ENCODE data around the gene DST. TPM values are rescaled to one million over a fixed set of nuclear protein-coding genes. Genes with fewer than 3 reads are reported as not detected.

DST gene
- 450 TPM for total RNA-seq
- long read RNA-seq, partial matches to known transcripts = 22 of 31 reads
- long read RNA-seq, other reads (novel, unspliced or antisense) = 5 of 31 reads

DNA sequence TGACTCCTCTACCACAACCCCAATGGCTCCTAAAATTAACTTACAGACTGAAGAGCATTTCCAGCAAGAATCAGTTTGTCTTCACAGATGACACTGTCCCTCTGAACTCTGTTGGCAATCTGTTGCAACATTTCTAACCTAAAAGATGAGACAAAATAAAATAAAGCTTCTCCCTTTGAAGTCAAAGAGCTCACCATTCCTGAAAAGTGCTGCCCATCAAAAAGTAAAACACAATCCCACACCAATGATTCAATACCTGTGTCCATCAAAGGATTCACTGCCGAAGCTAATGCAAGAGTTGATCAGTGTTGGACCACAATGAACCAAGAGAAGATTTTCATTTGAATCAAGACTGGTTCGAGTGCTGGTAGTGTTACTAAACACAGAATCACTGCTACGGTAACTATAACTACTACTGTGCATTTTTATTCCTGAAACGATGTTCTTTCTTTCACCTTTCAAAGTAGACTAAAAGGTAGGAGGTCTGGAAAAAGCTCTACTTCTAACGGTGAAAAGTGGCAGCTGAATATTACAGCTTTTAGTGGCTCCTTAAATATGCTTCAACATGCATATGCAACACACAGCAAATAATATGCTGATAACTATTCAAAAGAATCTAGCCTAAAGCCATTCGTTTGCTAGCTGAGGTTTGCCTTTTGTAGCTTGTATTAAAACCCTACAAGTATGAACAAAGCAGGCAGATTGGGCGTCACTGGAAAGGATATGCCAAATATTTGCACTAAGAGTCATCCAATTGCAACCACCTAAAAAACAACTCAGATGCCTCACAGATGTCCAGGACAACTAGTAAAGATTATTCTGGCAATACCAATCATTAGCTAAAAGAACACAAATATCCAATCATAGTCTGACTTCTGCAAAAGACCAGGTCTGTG lies at the start of gene DST:
Gene DST, minus strand, starts transcription at position 524 of the 896 bp plus-strand sequence.
- Histone ChIP-seq H3K9me3 (no peaks in the 10 kb centered on the region), H3K4me1 (no peaks in the 10 kb centered on the region), H3K27ac (no peak within 1 kb of the TSS), H3K4me3 (no peak within 1 kb of the TSS), H3K36me3 (peaks cover 48% of the 10 kb centered on the region), H3K27me3 (no peaks in the 10 kb centered on the region)
- DNase-seq = no peak
- ATAC-seq = no peak
- TF ChIP-seq, protein P1, sequence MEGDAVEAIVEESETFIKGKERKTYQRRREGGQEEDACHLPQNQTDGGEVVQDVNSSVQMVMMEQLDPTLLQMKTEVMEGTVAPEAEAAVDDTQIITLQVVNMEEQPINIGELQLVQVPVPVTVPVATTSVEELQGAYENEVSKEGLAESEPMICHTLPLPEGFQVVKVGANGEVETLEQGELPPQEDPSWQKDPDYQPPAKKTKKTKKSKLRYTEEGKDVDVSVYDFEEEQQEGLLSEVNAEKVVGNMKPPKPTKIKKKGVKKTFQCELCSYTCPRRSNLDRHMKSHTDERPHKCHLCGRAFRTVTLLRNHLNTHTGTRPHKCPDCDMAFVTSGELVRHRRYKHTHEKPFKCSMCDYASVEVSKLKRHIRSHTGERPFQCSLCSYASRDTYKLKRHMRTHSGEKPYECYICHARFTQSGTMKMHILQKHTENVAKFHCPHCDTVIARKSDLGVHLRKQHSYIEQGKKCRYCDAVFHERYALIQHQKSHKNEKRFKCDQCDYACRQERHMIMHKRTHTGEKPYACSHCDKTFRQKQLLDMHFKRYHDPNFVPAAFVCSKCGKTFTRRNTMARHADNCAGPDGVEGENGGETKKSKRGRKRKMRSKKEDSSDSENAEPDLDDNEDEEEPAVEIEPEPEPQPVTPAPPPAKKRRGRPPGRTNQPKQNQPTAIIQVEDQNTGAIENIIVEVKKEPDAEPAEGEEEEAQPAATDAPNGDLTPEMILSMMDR (IDR thresholded peaks at IDR 0.05) = no peak
- intact Hi-C loops (cut with DNase I) = no loop called here

DNA sequence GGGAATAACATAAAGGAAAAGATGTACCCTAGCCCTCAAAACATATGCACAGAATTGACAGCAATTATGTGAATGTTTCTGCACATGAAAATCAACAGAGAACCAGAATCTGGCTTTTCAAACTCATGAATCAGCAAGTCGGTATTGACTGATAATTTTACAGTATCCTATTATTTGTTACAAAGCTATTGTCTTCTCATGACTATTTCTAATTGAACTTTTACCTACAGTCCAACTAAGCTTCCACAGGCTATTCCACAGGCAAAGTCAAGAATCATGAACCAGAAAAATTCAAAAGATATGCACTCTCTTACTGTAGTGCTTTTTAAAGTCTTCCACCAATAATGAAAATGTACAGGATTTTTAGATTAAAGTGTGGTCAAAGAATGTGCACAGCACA lies 49.1 kb upstream of the DST start:
- Histone ChIP-seq H3K4me1 (no peaks in the 10 kb centered on the region), H3K27ac (peak overlapping the region; percentile 78), H3K9me3 (no peaks in the 10 kb centered on the region), H3K36me3 (no peaks in the 10 kb centered on the region), H3K4me3 (peak overlapping the region; percentile 46), H3K27me3 (no peaks in the 10 kb centered on the region)
- TF ChIP-seq, protein P1 (IDR thresholded peaks at IDR 0.05) = no peak
- DNase-seq (no peak), ATAC-seq (no peak)
- intact Hi-C loops (cut with DNase I) = no loop called here

DNA sequence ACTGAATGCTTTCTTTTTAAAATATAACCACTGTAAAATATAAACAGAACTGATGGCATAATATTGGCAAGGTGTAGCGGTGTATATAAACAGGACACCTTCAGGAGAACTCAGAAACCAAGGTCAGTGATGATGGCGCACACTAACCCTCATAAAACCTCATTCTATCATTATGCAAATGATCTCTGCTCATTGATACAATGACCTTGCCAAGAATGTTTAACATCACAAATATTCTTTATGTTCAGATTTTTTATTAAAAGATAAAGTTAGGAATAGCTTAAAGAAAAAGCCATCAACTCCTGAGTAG lies 48.6 kb upstream of the DST start:
- H3K4me3 ChIP-seq = peak overlapping the region; percentile 46
- DNase-seq = no peak
- H3K9me3 ChIP-seq = no peaks in the 10 kb centered on the region
- H3K36me3 ChIP-seq = no peaks in the 10 kb centered on the region
- TF ChIP-seq, protein P1 (IDR thresholded peaks at IDR 0.05) = no peak
- intact Hi-C loops (cut with DNase I) = no loop called here
- ATAC-seq = no peak
- H3K27ac ChIP-seq = peak overlapping the region; percentile 38
- H3K27me3 ChIP-seq = no peaks in the 10 kb centered on the region
- H3K4me1 ChIP-seq = no peaks in the 10 kb centered on the region

DNA sequence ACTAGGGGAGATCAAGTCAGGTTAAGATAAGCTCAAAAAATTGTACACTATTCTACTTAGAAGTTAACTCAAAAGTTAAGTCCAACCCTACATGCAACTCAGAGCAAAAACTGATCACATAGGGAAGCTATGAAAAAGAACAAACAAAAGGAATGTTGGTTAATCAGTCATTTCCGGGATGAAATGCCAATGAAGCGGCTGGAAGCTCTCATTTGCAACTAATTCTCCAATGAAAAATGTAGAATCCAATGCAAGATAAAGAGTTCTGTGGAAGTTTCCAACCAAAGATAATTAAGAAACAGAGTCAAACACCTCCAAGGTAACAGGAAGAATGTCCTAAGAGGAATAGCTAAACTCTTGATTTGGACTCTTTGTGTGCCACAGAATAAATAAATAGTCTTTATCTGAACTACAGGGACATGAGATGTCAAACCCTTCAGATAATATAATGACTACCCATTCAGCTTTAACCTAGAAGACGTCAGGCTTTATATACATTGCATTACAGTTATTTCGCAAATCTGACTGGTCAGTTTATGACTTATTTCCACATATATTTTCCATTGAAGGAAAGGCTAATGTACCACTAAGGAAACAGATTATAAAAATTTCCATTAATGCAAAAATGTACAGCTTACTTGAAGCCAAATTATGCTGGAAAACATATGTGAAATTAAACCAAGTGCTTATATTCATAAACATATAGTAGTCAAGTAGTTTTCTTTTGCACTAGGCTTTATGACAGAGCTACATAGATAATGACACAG lies 48.0 kb upstream of the DST start:
- peak overlapping the region; percentile 46 for H3K4me3 ChIP-seq
- intact Hi-C loops (cut with DNase I) = no loop called here

DNA sequence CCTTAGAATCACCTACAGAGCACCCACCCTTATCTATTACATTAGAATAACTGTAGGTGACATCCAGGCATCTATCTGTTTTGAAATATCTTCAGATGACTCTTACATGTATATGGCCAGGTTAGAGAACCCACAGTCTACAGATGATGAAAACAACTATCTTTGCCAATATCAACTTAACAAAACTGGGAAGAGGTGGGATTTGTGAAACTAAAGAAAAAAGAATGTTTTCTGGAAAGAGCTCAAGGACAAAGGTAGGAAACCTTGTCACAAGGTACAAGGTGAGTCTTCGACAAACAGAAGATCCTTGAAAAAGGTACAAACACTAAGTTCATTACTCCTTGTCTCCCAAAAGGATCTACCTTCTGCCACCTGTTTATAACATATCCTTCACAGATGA lies 47.0 kb upstream of the DST start:
- H3K4me3 ChIP-seq = peak overlapping the region; percentile 46
- intact Hi-C loops (cut with DNase I) = no loop called here
- H3K36me3 ChIP-seq = no peaks in the 10 kb centered on the region
- H3K27ac ChIP-seq = no peak overlapping the region
- DNase-seq = no peak
- H3K9me3 ChIP-seq = no peaks in the 10 kb centered on the region
- TF ChIP-seq, protein P1 (IDR thresholded peaks at IDR 0.05) = no peak
- ATAC-seq = no peak
- H3K4me1 ChIP-seq = no peaks in the 10 kb centered on the region
- H3K27me3 ChIP-seq = no peaks in the 10 kb centered on the region

More for the DNA sequence above, 48.0 kb upstream of the DST start:
- no peaks in the 10 kb centered on the region for H3K4me1 ChIP-seq
- H3K27me3 ChIP-seq = no peaks in the 10 kb centered on the region
- no peaks in the 10 kb centered on the region for H3K9me3 ChIP-seq
- ATAC-seq (no peak), DNase-seq (no peak)
- no peaks in the 10 kb centered on the region for H3K36me3 ChIP-seq
- peak overlapping the region; percentile 38 for H3K27ac ChIP-seq
- TF ChIP-seq, protein P1 (IDR thresholded peaks at IDR 0.05) = no peak
